Measurements from ENCODE around the gene MYB. TPM values are rescaled to one million over a fixed set of nuclear protein-coding genes. Genes with fewer than 3 reads are reported as not detected.

The MYB gene
- total and polyA plus RNA-seq, 2 of the 13 experiments (the other 11 are each of a cell fraction or from before 2014, with no cell fraction given): 0.04 to 0.20 TPM

DNA sequence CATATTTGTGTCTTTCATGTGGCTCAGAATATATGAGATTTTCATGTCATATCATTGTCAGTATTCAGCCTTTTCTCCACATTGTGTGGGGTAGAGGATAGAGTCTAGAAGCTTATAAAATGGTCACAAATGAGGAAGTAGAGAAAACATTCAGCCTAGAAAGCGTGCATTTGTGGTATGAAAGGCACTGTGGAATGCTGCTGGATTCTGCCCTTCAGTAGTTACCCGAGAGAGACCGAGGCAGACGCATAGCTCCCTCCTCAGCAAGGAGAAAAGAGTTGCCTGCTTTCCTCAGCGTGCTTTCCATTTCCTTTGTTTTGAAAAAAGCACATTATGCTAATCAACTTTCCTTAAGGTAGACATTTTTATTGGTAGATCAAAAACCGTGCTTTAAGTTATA, 28.7 kb downstream of the MYB start (continued):
- no peak for TF ChIP-seq ZNF136 (CRISPR knock-in tag; IDR thresholded peaks at IDR 0.05; ENCODE audit: low read depth)
- no peak for TF ChIP-seq ZBTB3 (CRISPR knock-in tag; IDR thresholded peaks at IDR 0.05; ENCODE audit: borderline replicate concordance, low read depth)

DNA sequence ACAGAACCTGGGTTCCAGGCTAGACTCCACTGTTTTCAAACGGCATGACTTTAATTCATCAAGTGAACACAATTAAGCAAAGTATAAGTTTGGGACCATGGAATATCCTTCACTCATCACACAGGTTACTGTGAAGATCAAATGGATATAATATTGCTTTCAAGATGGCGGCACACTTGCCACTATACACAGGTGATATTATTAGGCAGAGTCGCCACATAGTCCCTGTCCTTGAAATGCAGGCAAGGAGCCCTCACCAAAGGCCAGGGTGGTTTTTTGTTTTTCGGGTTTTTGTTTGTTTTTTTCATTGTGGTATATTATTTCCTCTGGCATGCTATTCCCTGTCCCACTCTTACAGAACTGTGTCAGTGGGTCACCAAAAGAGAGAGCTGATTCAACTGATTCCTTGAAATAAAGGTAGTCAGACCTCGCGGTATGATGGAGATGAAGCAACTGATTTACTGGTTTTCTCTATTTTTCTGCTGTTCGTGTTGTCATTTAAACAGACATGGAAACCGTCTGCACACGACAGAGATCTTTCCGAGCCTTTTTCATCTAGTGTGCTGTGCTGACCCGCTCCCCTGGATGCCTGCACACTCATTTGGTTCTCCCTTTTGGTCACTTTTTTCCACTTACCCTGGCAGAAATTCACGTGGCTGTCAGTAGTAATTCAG, 29.7 kb downstream of the MYB start:
- POLR2A ChIA-PET: no interaction called here
- Histone ChIP-seq H3K9me3 (ENCODE audit: low read length) (no peaks in the 10 kb centered on the region), H3K4me3 (replicated peaks in 1 of 3; ENCODE audit: insufficient read depth in 1 of 3, low read depth in 2 of 3, low read length in 3 of 3) (no peak overlapping the region), H2AFZ (ENCODE audit: low read length) (no peak overlapping the region), H3K36me3 (replicated peaks in 1 of 2; ENCODE audit: control insufficient read depth in 1 of 2, insufficient read depth in 2 of 2, low read length in 2 of 2) (no peaks in the 10 kb centered on the region), H3K79me2 (ENCODE audit: insufficient read depth, low read length) (no peaks in the 10 kb centered on the region), H3K27ac (ENCODE audit: extremely low read length, insufficient read depth, low read length) (no peak overlapping the region), H3K4me2 (ENCODE audit: low read depth, low read length) (no peak overlapping the region), H3K9ac (ENCODE audit: insufficient read depth, low read depth, low read length) (no peak overlapping the region), H3K27me3 (ENCODE audit: control insufficient read depth in 1 of 2, insufficient read depth in 2 of 2, low read length in 2 of 2) (peaks cover 0 to 4% of the 10 kb centered on the region in 2 experiments; a peak in 2 of 5 replicates), H3K4me1 (ENCODE audit: insufficient read depth, low read length) (no peaks in the 10 kb centered on the region), H4K20me1 (ENCODE audit: insufficient read depth, low read length) (no peaks in the 10 kb centered on the region)
- DNase-seq (ENCODE audit: low spot score): no peak
- in situ Hi-C loops (cut with HindIII; ENCODE audit: extremely low pct_ligation_motif_present, low pct_unique_long_range_greater_than_20kb): no loop called here
- no peak for FAIRE-seq
- TF ChIP-seq, protein P1, sequence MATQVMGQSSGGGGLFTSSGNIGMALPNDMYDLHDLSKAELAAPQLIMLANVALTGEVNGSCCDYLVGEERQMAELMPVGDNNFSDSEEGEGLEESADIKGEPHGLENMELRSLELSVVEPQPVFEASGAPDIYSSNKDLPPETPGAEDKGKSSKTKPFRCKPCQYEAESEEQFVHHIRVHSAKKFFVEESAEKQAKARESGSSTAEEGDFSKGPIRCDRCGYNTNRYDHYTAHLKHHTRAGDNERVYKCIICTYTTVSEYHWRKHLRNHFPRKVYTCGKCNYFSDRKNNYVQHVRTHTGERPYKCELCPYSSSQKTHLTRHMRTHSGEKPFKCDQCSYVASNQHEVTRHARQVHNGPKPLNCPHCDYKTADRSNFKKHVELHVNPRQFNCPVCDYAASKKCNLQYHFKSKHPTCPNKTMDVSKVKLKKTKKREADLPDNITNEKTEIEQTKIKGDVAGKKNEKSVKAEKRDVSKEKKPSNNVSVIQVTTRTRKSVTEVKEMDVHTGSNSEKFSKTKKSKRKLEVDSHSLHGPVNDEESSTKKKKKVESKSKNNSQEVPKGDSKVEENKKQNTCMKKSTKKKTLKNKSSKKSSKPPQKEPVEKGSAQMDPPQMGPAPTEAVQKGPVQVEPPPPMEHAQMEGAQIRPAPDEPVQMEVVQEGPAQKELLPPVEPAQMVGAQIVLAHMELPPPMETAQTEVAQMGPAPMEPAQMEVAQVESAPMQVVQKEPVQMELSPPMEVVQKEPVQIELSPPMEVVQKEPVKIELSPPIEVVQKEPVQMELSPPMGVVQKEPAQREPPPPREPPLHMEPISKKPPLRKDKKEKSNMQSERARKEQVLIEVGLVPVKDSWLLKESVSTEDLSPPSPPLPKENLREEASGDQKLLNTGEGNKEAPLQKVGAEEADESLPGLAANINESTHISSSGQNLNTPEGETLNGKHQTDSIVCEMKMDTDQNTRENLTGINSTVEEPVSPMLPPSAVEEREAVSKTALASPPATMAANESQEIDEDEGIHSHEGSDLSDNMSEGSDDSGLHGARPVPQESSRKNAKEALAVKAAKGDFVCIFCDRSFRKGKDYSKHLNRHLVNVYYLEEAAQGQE (IDR thresholded peaks at IDR 0.05; ENCODE audit: borderline replicate concordance in 1 of 2, low read depth in 1 of 2, low read length in 2 of 2): no peak
- TF ChIP-seq SMAD9 (CRISPR knock-in tag; IDR thresholded peaks at IDR 0.05): no peak
- TF ChIP-seq TEAD3 (CRISPR knock-in tag; optimal IDR thresholded peaks at IDR 0.05; ENCODE audit: borderline replicate concordance): no peak
- no peak for TF ChIP-seq ARID2 (CRISPR knock-in tag; IDR thresholded peaks at IDR 0.05; ENCODE audit: borderline replicate concordance)
- TF ChIP-seq ZNF431 (CRISPR knock-in tag; IDR thresholded peaks at IDR 0.05; ENCODE audit: borderline replicate concordance, low read depth): no peak
- TF ChIP-seq ZNF382 (CRISPR knock-in tag; IDR thresholded peaks at IDR 0.05; ENCODE audit: borderline replicate concordance): no peak
- no peak for TF ChIP-seq ZNF569 (CRISPR knock-in tag; IDR thresholded peaks at IDR 0.05; ENCODE audit: borderline replicate concordance)
- TF ChIP-seq KLF15 (CRISPR knock-in tag; IDR thresholded peaks at IDR 0.05; ENCODE audit: borderline replicate concordance): no peak
- CTCF ChIA-PET (ENCODE audit: low intra/inter-chr PET ratio, low total read pairs): no interaction called here
- intact Hi-C loops (cut with micrococcal nuclease; ENCODE audit: unreplicated experiment): no loop called here
- no TSS peak for BruUV-seq (replicated peaks)
- 44% methylated on average over 12 of the region's 12 CpGs for WGBS (ENCODE audit: low lambda C conversion rate)
- ATAC-seq: no peak
